CMK (cell line): Measurements from ENCODE around the gene CDRT4.
A peak's percentile ranks its signal among the peaks of the same experiment; 100 is the strongest.
"Not testable (repeated sequence)": the region's sequence is repeated elsewhere in the genome, so short reads cannot be mapped to it uniquely, and the experiment has no call there.

Experiments used
- DNase-seq: peaks from one replicate; pipeline ENCODE4 v3.0.0-alpha.2; 2010; ENCODE audit warnings: low read depth

Gene CDRT4

DNA sequence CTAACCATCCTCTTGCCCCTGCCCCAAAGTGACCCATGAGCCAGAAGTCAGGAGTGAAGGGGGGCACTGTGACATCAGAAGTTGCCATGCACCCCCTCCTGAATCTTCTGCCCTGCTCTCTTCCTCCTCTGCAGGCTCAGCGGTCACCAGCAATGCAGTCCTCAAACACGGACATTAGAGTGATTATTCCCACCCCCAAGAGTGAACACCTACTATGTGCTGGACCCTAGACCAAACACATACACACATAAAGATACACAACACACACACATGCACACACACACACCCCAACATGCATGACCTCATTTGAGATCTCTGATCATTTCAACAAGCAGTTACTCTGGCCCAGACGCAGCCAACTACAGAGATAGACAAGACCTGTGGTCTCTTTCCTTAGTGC, at the start of gene CDRT4:
Gene CDRT4 (minus strand): TSS at position 30 of the 400 bp plus-strand sequence. CDS start 27,383 bp downstream, outside the sequence.
- no peak for DNase-seq

DNA sequence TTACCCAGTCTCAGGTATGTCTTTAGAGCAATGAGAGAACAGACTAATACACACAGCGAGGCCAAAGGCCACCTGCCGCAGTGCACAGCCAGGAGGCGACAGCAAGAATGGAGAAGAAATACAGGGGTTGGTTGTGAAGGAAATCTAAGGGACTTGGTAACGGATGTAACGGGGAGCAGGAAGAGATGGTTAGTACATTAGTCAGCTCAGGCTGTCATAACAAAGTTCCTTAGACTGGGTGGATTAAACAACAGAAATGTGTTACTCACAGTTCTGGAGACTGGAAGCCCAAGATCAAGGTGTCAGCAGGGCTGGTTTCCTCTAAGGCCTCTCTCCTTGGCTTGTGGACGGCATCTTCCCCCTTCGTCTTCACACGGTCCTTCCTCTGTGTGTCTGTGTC, 48.7 kb upstream of the CDRT4 start:
- no peak for DNase-seq

DNA sequence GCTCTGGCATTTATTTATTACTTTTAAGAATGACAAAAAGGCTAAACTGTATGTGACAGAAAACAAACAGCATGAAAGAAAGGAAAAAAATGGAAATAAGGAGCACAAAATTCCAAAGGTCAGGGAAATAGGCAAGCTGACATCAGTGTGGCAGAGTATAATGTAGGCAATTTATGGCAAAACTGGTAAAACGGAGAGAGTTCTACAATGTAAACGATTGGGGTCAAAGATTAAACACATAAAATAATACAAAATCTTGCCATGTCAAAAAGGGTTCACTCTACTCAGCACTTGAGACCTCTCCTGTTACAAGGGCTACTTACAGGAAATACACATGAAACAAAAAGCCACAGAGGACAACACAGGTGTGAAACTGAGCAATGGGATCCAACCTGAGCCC, 47.0 kb upstream of the CDRT4 start:
- DNase-seq = no peak

DNA sequence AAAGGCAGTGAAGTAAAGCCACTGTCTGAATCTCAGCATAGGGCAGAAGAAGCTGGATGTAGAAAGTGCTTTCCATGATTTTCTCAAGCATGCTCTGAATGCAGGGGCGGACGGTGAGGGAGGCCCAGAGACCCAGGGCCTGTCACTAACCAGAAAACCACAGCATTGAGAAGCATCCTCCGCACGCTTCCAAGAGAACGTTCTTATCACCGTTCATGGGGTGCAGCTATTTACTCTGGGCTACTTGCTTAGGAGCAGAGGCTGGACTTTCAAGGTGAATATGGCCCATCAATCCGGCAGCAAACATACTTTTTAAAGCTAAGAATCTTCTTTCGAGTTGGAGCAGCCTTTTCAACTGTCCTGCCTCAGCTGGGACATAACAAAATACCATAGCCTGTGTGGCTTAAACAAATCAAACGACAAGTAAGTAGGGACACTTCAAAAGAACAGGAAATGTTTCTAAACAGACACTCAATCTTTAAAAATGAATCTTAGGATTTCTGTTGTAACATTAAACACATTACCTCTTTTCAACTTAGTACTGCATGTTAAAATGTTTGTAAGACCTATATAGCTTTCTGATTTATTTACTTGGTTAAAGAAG, 46.5 kb upstream of the CDRT4 start:
- no peak for DNase-seq

DNA sequence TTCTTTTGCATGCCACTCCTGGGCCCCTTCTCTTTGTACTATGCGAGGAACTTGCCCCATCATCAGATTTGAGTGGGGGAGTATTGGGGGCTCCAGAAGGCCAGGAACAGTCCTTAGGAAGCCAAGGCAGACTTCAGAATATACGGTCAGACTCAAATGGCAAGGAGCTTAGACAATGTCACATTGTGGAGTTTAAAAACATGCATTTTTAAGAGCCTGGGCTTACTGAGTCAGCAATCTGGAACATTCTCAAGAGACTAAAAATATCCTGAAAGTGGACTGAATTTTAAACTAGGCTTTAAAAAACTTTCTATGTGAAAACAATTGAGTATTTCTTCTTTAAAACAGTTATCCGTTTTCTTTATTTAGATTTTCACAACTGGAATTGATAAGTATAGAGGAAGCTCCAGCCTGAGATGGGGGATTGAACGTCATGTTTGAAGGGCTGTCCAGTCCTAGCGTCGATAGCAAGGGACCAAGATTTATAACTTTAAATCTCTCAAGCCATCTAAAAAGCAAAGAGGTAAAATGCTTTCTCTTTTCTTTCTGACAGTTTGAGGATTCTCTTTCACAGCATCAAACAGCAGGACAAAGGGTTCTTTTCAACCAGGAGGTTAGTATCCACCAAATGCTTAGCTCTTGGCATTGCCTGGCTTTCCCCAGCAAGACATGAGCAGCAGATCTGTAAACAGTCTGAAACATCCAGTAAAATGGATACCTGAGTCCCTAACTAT, 45.8 kb upstream of the CDRT4 start:
- no peak for DNase-seq

DNA sequence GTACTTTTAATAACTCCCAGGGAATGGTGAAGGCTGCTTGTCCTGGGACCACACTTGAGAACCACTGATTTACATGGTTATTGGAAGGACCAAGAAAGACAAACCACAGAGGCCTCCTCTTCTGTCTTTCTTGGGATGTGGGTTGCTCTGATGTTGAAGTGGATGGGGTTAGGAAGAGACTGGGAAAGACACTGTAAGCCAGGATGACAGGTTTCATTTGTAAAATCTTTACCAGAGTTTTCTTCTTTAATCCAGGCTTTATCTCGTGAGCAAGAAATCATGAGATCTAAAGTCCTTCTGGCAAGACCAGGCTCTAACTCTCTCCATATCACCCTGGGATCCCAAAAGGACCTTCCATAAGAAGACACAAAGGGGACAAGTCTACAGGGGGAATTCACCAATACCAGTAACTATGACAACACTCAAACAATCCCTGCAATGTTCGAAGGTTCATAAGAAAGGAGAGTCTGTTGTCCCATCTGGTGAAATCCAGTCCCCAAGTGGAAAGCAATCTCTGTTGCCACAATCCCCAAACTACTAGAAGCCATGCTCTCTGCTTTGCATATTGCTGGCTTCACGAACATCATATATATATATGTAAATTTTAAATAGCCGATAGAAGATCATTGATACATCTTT, 44.8 kb upstream of the CDRT4 start:
- DNase-seq = no peak

DNA sequence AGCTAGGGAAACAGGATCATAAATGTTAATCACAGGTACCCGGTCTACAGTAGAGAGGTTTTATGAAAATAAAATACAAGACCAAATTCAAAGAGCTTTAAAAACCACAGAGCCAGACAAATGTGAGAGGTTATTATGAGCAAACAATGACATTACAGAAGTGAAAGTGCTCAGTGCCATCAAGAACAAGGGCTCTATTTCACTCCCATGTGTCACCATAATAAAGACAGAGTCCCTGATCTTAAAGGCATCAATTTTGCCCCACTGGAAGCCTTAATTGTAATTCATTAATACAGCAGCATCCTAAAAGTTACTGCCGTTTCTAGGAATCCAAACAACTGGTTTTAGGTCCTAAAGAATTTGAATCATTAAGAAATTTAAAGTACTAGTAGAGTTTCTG, 43.7 kb upstream of the CDRT4 start:
- no peak for DNase-seq

DNA sequence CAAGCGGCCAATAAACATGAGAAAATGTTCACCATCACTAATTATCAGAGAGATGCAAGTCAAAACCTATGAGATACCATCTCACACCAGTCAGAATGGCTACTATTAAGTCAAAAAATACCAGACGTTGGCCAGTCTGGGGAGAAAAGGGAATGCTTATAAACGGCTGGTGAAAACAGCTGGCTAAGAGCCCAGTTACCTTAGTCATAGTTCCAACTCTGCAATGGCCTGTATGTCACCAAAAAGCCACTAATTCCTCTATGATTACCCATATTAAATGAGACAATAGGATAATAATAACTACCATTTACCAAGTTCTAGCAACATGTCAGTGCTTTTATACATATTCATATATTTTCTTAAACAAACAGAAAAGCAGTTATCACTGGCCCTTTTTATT, 42.9 kb upstream of the CDRT4 start:
- no peak for DNase-seq

DNA sequence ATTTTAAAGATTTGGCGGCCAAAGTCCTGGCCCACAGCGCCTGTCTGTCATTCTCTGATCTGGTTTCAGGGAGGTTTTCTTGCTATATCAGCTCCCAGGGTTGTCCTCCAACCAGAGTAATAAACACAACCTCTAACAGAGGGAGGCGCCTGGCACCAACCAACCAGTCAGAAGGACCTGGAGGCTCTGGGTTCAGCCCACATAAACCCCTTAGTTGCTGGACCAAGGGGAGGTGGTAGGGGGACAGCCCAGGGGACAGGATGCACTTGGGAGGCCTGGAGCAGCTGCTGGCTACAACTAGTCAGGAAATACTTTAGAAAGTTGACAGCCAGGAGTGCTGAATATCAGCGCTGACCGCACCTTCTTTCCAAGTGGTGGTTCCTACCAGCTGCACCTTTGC, 41.7 kb upstream of the CDRT4 start:
- DNase-seq = no peak

DNA sequence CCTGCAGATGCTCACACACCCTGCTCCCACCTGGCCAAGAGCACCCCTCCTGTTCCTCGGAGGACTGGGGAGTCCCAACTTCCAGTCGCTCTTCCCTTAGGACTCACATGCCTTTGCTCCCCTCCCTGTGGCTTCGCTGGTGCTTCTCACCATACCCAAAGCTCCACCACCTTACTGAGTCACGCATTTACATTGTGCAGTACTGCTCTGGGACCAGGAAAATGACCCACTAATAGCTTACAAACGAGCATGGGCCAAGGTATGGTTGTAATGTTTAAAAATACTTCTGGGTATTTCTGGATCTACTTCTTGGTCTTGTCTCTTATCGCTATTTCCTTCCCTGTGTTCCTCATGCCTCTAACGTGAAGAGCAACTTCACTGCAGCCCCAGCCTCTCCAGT, 41.0 kb upstream of the CDRT4 start:
- no peak for DNase-seq

DNA sequence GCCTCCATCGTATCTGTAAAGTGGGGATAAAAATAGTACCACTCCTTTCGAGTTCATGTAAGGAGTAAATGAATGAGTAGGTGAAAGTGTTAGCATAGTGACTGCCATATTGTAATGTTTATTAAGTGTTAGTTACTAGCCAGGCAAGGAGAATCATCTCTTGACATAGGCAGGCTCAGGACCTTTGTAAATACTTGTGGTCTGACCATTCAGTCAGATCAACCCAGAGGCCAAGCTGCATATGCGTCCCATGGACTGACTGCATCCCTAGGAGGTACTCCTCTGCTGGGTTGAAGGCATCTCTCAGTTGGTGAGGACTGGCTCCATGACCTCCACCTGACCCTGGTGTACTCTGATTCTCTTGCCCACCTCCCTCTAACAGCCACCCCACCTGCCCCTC, 40.5 kb upstream of the CDRT4 start:
- DNase-seq = no peak

DNA sequence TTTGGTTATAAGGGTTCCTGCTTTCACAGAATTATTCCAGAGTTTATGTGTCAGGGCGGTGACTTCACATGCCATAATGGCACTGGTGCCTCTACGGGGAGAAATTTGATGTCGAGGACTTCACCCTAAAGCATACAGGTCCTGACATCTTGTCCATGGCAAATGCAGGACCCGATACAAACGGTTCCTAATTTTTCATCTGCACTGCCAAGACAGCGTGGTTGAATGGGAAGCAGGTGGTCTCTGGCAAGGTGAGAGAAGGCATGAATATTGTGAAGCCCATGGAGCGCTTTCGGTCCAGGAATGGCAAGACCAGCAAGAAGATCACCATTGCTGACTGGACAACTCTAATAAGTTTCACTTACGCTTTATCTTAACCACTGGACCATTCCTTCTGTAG, 39.6 kb upstream of the CDRT4 start:
- no peak for DNase-seq

DNA sequence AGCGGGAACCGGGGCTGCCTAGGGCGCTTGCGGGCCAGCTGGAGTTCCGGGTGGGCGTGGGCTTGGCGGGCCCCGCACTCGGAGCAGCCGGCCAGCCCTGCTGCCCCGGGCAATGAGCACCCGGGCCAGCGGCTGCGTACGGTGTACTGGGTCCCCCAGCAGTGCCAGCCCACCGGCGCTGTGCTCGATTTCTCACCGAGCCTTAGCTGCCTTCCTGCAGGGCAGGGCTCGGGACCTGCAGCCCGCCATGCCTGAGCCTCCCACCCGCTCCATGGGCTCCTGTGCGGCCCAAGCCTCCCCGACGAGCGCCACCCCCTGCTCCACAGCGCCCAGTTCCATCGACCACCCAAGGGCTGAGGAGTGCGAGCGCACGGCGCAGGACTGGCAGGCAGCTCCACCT, 38.3 kb upstream of the CDRT4 start:
- DNase-seq = not testable (repeated sequence)

DNA sequence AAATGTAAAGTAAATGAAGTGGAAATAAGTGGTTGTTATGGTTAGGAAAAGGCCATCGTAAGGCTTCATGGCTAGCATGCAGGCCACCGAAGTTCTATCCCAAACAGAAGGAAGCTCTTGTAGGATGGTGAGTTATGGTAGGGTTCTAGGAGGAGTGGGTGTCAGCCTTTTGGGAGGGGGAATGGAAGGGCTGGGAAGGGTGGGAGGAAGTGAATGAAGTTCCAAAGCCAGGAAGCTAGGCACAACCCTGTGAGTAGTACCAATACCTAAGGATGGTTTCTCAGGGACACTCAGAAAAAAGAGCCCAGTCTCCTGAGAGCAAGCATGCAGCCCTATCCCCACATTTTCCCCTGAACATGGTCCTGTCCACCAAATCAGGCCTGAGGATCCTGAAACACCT, 36.3 kb upstream of the CDRT4 start:
- DNase-seq = no peak

DNA sequence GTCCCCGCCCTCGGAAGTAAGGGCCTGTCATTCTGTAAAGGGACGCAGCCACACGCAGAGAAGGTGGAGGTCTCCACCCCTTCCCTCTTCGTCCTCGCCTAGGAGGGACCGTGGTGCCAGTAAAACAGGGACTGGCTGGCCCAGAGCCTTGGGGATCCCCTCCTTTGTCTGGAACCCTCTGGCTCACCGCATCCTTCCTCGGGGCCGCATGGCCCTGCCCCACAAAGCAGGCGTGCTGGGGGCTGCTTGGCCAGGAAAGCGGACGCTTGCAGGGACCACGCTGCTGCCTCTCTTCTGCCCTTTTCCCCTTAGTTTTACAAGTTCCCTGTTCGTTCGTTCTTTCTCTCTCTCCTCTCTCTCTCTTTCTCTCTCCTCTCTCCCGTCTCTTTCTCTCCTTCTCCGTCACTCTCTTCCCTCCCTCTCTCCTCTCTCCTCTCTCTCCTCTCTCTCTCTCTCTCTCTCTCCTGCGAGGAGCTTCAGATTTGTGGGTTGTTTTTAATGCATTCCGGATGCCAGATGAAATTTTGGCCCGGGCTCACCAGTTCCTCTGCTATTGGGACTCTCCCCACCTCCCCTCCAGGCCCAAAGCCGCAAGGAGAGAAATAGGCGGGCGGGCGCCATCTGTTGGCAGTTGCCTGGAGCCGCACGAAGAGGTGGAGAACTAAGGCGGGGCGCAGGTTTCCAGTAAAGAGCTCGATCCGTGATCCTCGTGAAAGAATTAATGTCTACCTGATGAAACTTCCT, 35.1 kb upstream of the CDRT4 start:
- peak; percentile 49 for DNase-seq

DNA sequence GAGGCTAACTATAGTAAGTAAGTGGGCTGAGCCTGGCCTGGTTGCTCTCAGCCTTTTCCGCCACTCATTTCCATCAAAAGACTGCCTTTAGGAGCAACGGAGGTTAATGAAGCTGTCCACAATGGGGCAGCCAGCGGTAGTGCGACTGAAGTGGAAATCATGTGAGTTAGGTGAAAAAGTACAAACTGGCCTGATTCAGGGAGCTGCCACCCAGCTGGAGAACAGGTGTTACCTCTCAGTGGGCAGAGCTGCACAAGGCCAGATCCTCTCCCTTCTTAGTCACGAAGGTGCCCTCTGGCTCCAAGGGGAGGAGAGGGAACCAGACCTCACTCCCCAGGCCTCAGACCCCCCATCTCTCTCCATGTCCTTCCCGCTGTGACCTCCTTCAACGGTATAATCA, 34.4 kb upstream of the CDRT4 start:
- no peak for DNase-seq

DNA sequence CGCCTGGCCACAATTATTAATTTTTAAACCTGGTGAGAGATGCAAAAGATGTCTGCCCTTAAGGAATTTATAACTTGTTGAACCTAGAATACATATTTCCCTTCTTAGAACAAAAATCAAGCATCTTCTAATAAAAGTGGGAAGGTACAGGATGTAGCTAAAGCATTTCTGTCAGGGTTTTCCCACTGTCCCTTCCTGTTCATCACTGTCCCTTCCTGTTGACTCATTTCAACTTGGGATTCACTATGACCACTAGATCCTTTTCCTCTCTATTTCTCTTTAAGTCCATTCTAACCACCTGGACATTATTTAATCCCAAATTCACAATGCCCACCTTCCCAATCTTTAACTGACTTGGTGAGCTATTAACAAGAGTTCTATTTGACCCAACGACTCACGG, 33.9 kb upstream of the CDRT4 start:
- DNase-seq = no peak

DNA sequence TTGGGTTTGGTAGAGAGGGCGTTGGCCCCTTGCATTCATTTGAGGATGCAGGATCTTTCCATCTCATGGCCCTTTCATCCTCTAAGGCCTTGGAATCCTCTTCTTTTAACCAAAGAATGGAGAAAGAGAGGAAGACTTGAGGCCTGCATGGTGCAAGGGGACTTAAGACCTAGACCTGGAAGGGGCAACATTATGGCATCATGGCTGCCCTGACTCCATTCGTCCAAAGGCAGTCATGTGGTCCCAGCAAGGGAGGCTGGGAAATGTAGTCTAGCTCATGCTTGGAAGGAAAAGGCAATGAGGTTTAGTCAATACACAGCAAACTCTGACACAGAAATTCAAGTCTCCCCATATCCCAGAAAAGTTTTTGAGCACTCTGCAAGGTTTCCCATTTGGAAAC, 30.7 kb upstream of the CDRT4 start:
- no peak for DNase-seq

DNA sequence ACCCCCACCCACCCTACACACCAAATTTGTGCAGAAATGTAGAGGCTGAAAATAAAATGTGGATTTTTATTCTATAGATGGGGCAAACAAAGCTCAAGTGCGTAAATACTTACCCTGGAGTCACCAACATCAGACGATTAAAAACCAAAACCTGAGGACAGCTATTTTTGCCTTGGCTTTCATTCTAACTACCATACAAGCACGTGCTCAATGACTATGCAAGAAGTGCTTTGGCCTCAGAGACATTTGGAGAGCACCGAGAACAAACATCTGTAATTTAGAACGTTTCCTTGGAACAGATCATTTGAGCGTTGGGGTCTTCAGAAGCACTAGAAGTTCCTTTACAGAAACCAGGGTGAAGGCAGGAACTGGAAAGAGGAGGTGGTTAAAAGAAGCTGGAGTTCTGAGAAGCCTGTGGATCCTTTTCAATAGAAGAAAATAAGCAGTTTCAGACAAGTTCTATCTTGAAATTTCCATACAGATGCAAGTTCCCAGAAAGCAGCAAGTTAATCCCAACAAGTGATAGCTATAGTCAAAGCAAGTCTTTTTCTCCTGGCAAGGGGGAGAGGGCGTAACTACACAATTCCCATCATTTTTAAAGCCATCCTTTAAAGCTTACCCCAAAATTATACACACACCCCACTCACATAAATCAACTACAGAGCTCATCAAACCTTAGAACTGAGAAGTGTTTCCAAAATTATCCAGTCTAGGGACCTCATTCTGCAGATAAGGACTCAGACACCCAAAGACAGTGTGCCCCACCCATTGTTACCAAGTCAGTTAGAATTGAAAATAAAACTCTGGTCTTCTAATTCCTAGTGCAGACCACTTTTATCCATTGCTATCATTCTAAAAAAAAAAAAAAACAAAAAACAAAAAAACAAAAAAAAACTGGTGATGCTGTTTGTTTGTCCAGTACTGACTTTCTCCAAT, 29.6 kb upstream of the CDRT4 start:
- DNase-seq = no peak

DNA sequence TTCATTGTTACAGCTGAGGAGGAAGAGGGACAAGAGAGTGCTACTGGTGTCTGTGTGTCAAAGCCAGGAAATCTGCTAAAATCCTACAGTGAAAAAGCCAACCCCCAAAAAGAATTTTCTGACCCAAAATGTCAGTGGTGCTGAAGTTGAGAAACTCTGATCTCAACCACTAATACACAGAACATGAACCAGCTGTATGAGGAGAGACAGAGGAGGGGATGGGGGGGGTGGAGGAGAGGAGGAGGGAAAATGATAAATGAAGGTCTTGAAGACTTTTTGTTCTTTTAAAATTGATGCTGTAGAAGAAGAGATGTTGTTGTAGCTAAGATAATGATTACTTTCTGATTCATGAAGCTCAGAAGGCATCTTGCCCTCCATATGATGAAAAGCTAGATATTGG, 27.4 kb upstream of the CDRT4 start:
- DNase-seq = no peak

DNA sequence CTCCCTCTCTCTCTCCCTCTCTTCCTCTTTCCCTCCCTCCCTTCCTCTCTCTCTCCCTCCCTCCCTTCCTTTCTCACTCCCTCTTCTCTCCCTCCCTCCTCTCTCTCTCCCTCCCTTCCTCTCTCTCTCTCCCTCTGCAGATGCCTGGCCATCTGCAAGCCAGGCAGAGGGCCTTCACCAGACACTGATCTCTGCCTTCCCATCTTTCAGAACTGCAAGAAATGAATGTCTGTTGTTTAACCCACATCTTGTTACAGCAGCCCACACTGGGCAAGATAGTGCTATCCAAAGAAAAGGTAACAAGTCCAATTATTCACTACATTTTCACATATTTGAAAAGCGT, 26.2 kb upstream of the CDRT4 start:
- DNase-seq = no peak
